Neural crest cell (in vitro differentiated cells): ENCODE results near the gene FSHR. TPM values are rescaled to one million over a fixed set of nuclear protein-coding genes. Genes with fewer than 3 reads are reported as not detected.

Source experiments
- DNase-seq: peaks from one replicate; pipeline ENCODE4 v3.0.0; 2021; ENCODE audit warnings: low read depth, mixed read lengths, low spot score
- H3K27ac Mint-ChIP-seq: one replicate; pipeline ENCODE4 v1.8.0; 2021; ENCODE audit warnings: mild to moderate bottlenecking, mixed read lengths; ENCODE audit not compliant: unreplicated experiment
- H3K27me3 Mint-ChIP-seq: 2 replicates; pipeline ENCODE4 v1.8.0; 2021; ENCODE audit warnings: low read depth, mild to moderate bottlenecking, mixed read lengths
- H3K36me3 Mint-ChIP-seq: 2 replicates; pipeline ENCODE4 v1.8.0; 2021; ENCODE audit warnings: low read depth, mild to moderate bottlenecking, mixed read lengths
- H3K4me1 Mint-ChIP-seq: 2 replicates; pipeline ENCODE4 v1.8.0; 2021; ENCODE audit warnings: mixed read lengths
- H3K4me3 Mint-ChIP-seq: one replicate; pipeline ENCODE4 v1.8.0; 2021; ENCODE audit warnings: mild to moderate bottlenecking, mixed read lengths
- H3K9me3 Mint-ChIP-seq: 2 replicates; pipeline ENCODE4 v1.8.0; 2021; ENCODE audit warnings: mixed read lengths
- CTCF ChIP-seq: fragments of 200-600 bp; sonication (generic); conservative IDR thresholded peaks from 2 replicates; pipeline ENCODE4 v1.5.0; 2021; ENCODE audit warnings: antibody characterized with exemption, mild to moderate bottlenecking
- total RNA-seq: library from RNA; stranded (reverse); gene quantifications from 2 replicates; pipeline ENCODE4 v1.2.1, GENCODE V29; 2021

FSHR gene
- total RNA-seq, 1 donor from 2014 or later: not detected

- Mint-ChIP-seq H3K27ac (no peak overlapping the region), H3K36me3 (no peaks in the 10 kb centered on the region), H3K9me3 (no peaks in the 10 kb centered on the region), H3K4me3 (no peak overlapping the region), H3K27me3 (no peaks in the 10 kb centered on the region), H3K4me1 (peaks cover 4% of the 10 kb centered on the region)
- no peak for DNase-seq
- peak; percentile 98 for TF ChIP-seq CTCF
Observed at GRCh38 chr2:48946449-48947048, 207.8 kb downstream of the FSHR start.

GRCh38 chr2:48944956-48945355 is 209.4 kb downstream of the FSHR start:
- H3K27ac Mint-ChIP-seq: no peak overlapping the region
- H3K9me3 Mint-ChIP-seq: no peaks in the 10 kb centered on the region
- H3K4me3 Mint-ChIP-seq: no peak overlapping the region
- no peaks in the 10 kb centered on the region for H3K27me3 Mint-ChIP-seq
- DNase-seq: no peak
- peaks cover 12% of the 10 kb centered on the region for H3K4me1 Mint-ChIP-seq
- H3K36me3 Mint-ChIP-seq: no peaks in the 10 kb centered on the region
- no peak for TF ChIP-seq CTCF

GRCh38 chr2:48943436-48943835 is 210.9 kb downstream of the FSHR start:
- DNase-seq: no peak
- Mint-ChIP-seq H3K4me3 (no peak overlapping the region), H3K27ac (no peak overlapping the region), H3K27me3 (no peaks in the 10 kb centered on the region), H3K4me1 (peaks cover 12% of the 10 kb centered on the region), H3K9me3 (no peaks in the 10 kb centered on the region), H3K36me3 (no peaks in the 10 kb centered on the region)
- no peak for TF ChIP-seq CTCF

- no peak overlapping the region for H3K4me3 Mint-ChIP-seq
- no peak for DNase-seq
- H3K9me3 Mint-ChIP-seq: no peaks in the 10 kb centered on the region
- peaks cover 12% of the 10 kb centered on the region for H3K4me1 Mint-ChIP-seq
- H3K27me3 Mint-ChIP-seq: no peaks in the 10 kb centered on the region
- no peaks in the 10 kb centered on the region for H3K36me3 Mint-ChIP-seq
- no peak for TF ChIP-seq CTCF
- H3K27ac Mint-ChIP-seq: no peak overlapping the region
Observed at GRCh38 chr2:48941908-48942307, 212.4 kb downstream of the FSHR start.

GRCh38 chr2:48941456-48941855 is 212.9 kb downstream of the FSHR start:
- no peak overlapping the region for H3K4me3 Mint-ChIP-seq
- no peaks in the 10 kb centered on the region for H3K27me3 Mint-ChIP-seq
- H3K9me3 Mint-ChIP-seq: no peaks in the 10 kb centered on the region
- H3K27ac Mint-ChIP-seq: no peak overlapping the region
- H3K36me3 Mint-ChIP-seq: no peaks in the 10 kb centered on the region
- H3K4me1 Mint-ChIP-seq: peaks cover 12% of the 10 kb centered on the region
- no peak for TF ChIP-seq CTCF
- DNase-seq: no peak

- H3K27ac Mint-ChIP-seq: no peak overlapping the region
- H3K4me3 Mint-ChIP-seq: no peak overlapping the region
- no peaks in the 10 kb centered on the region for H3K27me3 Mint-ChIP-seq
- H3K4me1 Mint-ChIP-seq: peaks cover 12% of the 10 kb centered on the region
- no peaks in the 10 kb centered on the region for H3K36me3 Mint-ChIP-seq
- H3K9me3 Mint-ChIP-seq: no peaks in the 10 kb centered on the region
- no peak for DNase-seq
- no peak for TF ChIP-seq CTCF
Observed at GRCh38 chr2:48940606-48941005, 213.7 kb downstream of the FSHR start.
